GM23248 (cell line): ENCODE results near the gene UTP15.

Source experiments
- EZH2 ChIP-seq: fragments of 200-600 bp; sonication (generic); IDR thresholded peaks from 2 replicates; pipeline ENCODE4 v1.6.1; 2018; ENCODE audit warnings: antibody characterized with exemption, mild to moderate bottlenecking; ENCODE audit not compliant: insufficient read depth, poor library complexity, severe bottlenecking
- EZH2phosphoT487 ChIP-seq: fragments of 200-600 bp; sonication (generic); IDR thresholded peaks from 2 replicates; pipeline ENCODE4 v1.6.1; 2018; ENCODE audit warnings: antibody characterized with exemption, moderate library complexity, mild to moderate bottlenecking, low read depth; ENCODE audit not compliant: insufficient read depth

DNA sequence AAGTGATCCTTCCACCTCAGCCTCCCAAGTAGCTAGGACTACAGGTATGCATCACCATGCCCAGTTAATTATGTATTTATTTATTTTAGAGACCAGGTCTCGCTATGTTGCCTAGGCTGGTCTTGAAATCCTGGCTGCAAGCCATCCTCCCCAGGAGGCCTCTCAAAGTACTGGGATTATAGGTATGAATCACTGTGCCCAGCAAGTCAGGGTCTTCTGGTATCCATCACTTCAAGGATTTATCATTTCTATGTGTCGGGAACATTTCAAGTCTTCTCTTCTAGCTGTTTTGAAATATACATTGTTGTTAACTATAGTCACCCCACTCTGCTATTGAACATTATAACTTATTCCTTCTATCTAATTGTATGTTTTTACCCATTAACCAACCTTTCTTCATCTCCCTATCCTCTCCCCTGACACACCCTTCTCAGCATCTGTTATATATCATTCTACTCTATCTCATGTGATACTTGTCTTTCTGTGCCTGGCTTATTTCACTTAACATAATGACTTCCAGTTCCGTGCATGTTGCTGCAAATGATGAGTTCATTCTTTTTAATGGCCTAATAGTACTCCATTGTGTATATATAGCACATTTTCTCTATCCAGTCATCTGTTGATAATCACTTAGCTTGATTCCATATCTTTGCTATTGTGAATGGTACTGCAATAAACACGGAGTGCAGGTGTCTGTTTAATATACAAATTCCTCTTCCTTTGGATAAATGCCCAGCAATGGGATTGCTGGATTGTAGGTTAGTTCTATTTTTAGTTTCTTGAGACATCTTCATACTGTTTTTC, 26.4 kb downstream of the UTP15 start:
- TF ChIP-seq EZH2 (no peak), EZH2phosphoT487 (no peak)
